Fibroblast of the aortic adventitia (primary cell): ENCODE measurements around the gene MED22. TPM values are rescaled to one million over a fixed set of nuclear protein-coding genes. Genes with fewer than 3 reads are reported as not detected.

ENCODE experiments used
- DNase-seq: peaks from one replicate; pipeline ENCODE4 v3.0.0-alpha.2; 2010; ENCODE audit warnings: low read depth
- H3K4me3 ChIP-seq: 2 replicates; pipeline ENCODE4 v1.5.1; 2011; ENCODE audit warnings: low read depth, mild to moderate bottlenecking, control low read depth, low read length, moderate library complexity
- CTCF ChIP-seq: IDR thresholded peaks from 2 replicates; pipeline ENCODE4 v1.5.1; 2011; ENCODE audit warnings: mild to moderate bottlenecking, low read length, control low read depth, inconsistent platforms; ENCODE audit not compliant: insufficient read depth
- total RNA-seq: library from RNA; depleted of rRNA; stranded (reverse); fragments of >200 nt; gene quantifications from 2 replicates; pipeline ENCODE4 v1.2.3, GENCODE V29; 2012; ENCODE audit warnings: low replicate concordance

The MED22 gene
- total RNA-seq, 1 donor, result 17.7 TPM

GRCh38 chr9:133362359-133363044 is 14.6 kb upstream of the MED22 start:
- TF ChIP-seq CTCF, result no peak
- DNase-seq, result peak; percentile 30
- H3K4me3 ChIP-seq, result no peak overlapping the region

- DNase-seq, result no peak
- no peak overlapping the region for H3K4me3 ChIP-seq
- TF ChIP-seq CTCF, result no peak
These were observed 13.7 kb upstream of the MED22 start for GRCh38 chr9:133361507-133362092.

GRCh38 chr9:133360400-133361393 is 12.8 kb upstream of the MED22 start:
- no peak overlapping the region for H3K4me3 ChIP-seq
- no peak for TF ChIP-seq CTCF
- no peak for DNase-seq

GRCh38 chr9:133359399-133360175 is 11.7 kb upstream of the MED22 start:
- no peak overlapping the region for H3K4me3 ChIP-seq
- no peak for DNase-seq
- peak; percentile 30 for TF ChIP-seq CTCF

DNA sequence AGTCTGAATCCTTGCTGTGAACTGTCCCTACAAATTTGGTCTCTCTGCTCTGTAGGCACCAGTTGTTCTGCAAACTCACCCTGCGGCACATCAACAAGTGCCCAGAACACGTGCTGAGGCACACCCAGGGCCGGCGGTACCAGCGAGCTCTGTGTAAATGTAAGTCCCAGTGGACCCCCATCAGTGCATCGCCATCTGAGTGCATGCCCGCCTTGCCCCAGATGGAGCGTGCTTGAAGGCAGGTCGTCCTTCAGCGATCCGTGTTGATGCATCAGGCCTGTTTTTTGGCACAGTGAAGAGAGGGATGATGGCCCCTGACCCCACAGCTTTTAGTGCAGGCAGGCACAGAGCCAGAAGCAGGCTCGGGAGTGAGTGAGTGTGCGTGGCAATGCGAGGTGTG is 9.7 kb upstream of the MED22 start:
- TF ChIP-seq CTCF, result no peak
- no peak for DNase-seq
- peak overlapping the region; percentile 90 for H3K4me3 ChIP-seq
